ENCODE results near the gene ATG10. TPM values are rescaled to one million over a fixed set of nuclear protein-coding genes. Genes with fewer than 3 reads are reported as not detected.

The ATG10 gene
- total and polyA plus RNA-seq, 2 of the 8 experiments (the other 6 are each of a cell fraction or from before 2014, with no cell fraction given), result 3.7 to 8.8 TPM

DNA sequence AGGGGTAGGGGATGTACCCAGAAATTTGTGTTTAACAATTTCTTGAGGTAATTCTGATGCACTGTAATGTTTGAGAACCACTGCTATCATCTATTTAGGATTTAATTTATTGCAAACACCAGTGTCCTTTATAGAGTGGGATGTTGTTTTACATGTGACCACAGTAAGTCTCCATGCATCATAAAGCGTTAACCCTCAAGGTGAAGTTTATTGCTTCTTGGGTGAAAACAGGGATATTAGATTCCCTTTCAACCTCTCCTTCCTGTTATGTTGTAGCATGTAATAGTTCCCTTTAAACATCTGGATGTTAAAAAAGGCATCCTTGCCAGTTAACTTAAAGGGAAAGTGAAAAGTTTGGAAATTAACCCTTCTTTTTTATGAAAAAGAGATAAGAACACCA lies 35.8 kb upstream of the ATG10 start:
- H4K8ac ChIP-seq (ENCODE audit: extremely low read depth, insufficient read depth, low read length), result no peak overlapping the region
- no peak for DNase-seq (ENCODE audit: low read depth in 1 of 2, low spot score in 2 of 2)
- H2BK15ac ChIP-seq (ENCODE audit: low read length), result no peak overlapping the region
- no peaks in the 10 kb centered on the region for H3K23me2 ChIP-seq (ENCODE audit: low read depth, low read length)
- no peak overlapping the region for H2BK12ac ChIP-seq (ENCODE audit: low read depth, low read length)
- no peak overlapping the region for H3K14ac ChIP-seq (ENCODE audit: insufficient read length)
- no peaks in the 10 kb centered on the region for H3K79me2 ChIP-seq (ENCODE audit: control insufficient read depth in 1 of 2, insufficient read depth in 2 of 2, low read length in 2 of 2)
- H2BK120ac ChIP-seq (replicated peaks; ENCODE audit: low read depth, low read length), result no peak overlapping the region
- H3K36me3 ChIP-seq (ENCODE audit: control insufficient read depth in 2 of 4, insufficient read depth in 4 of 4, low read length in 3 of 4), result no peaks in the 10 kb centered on the region
- no peak overlapping the region for H3K9ac ChIP-seq (replicated peaks in 1 of 4; ENCODE audit: extremely low read depth in 1 of 4, low read depth in 3 of 4, low read length in 3 of 4)
- no peaks in the 10 kb centered on the region for H3K27me3 ChIP-seq (replicated peaks in 1 of 4; ENCODE audit: control insufficient read depth in 3 of 4, extremely low read depth in 1 of 4, insufficient read depth in 3 of 4, low read length in 3 of 4)
- CTCF ChIA-PET (ENCODE audit: partially characterized antibody), result no interaction called here
- H2BK20ac ChIP-seq (ENCODE audit: low read length), result no peak overlapping the region
- no peak overlapping the region for H3K4me2 ChIP-seq (ENCODE audit: insufficient read depth in 1 of 2, low read depth in 2 of 2, low read length in 2 of 2)
- H2BK5ac ChIP-seq (ENCODE audit: low read depth, low read length), result no peak overlapping the region
- POLR2A ChIA-PET (ENCODE audit: partially characterized antibody), result no interaction called here
- no peaks in the 10 kb centered on the region for H4K20me1 ChIP-seq (replicated peaks in 1 of 2; ENCODE audit: control insufficient read depth in 1 of 2, insufficient read depth in 2 of 2, low read length in 2 of 2)
- H3K23ac ChIP-seq (ENCODE audit: insufficient read length), result no peak overlapping the region
- H2AFZ ChIP-seq (ENCODE audit: low read length), result no peak overlapping the region
- H3K18ac ChIP-seq (ENCODE audit: extremely low read depth, low read length), result no peak overlapping the region
- WGBS, 2 experiments (ENCODE audit: extremely low coverage in 1 of 2, insufficient coverage in 1 of 2, insufficient read length in 1 of 2, insufficient replicate concordance in 2 of 2, low coverage in 1 of 2, low lambda C conversion rate in 2 of 2, missing lambda C conversion rate in 1 of 2), result 82% methylated on average over 1 of the region's 1 CpG; no CpG with 5 or more reads in 1 of the 2 experiments
- H3K9me3 ChIP-seq (ENCODE audit: insufficient read depth in 2 of 2, low read depth in 1 of 2, low read length in 1 of 2), result peaks cover 6 to 7% of the 10 kb centered on the region in 2 experiments; a peak in 3 of 4 replicates
- H3K4me1 ChIP-seq (replicated peaks in 1 of 4; ENCODE audit: control insufficient read depth in 3 of 4, insufficient read depth in 4 of 4, low read length in 3 of 4), result no peaks in the 10 kb centered on the region
- FAIRE-seq, result no peak
- H3K79me1 ChIP-seq (ENCODE audit: low read depth, low read length), result no peaks in the 10 kb centered on the region
- no peak overlapping the region for H3K4ac ChIP-seq (replicated peaks; ENCODE audit: insufficient read length, low read depth, low read length)
- H4K91ac ChIP-seq (replicated peaks; ENCODE audit: insufficient read length, low read length), result no peak overlapping the region
- H4K5ac ChIP-seq (ENCODE audit: insufficient read length, low read depth, low read length), result no peak overlapping the region
- H3K56ac ChIP-seq (replicated peaks; ENCODE audit: insufficient read length, low read depth, low read length), result no peak overlapping the region
- no peak overlapping the region for H3K27ac ChIP-seq (ENCODE audit: low read depth, low read length)
- TF ChIP-seq MAX (IDR thresholded peaks at IDR 0.05) (no peak), BRCA1 (IDR thresholded peaks at IDR 0.05; ENCODE audit: low read depth, low read length) (no peak), SIN3A (conservative IDR thresholded peaks at IDR 0.05 in 1 of 2, IDR thresholded peaks at IDR 0.05 in 1 of 2; ENCODE audit: low read depth in 1 of 2, low read length in 2 of 2) (no peak)
- no peak overlapping the region for H2AK5ac ChIP-seq (ENCODE audit: low read depth, low read length)
- no peak overlapping the region for H3K4me3 ChIP-seq (ENCODE audit: extremely low read depth in 1 of 4, insufficient read depth in 2 of 4, low read depth in 3 of 4, low read length in 4 of 4)

Measured in H1 (cell line).